AG08395 (cell line): ENCODE results near the gene PEX6.
"Not testable (repeated sequence)": the region's sequence is repeated elsewhere in the genome, so short reads cannot be mapped to it uniquely, and the experiment has no call there.

Source experiments
- DNase-seq: peaks from one replicate; pipeline ENCODE4 v3.0.0; 2012; ENCODE audit warnings: mixed read lengths, low spot score

PEX6 gene

GRCh38 chr6:42978839-42979522, at the start of gene PEX6:
PEX6 (minus strand) TSS chr6:42979181; CDS start chr6:42979150, 31 bp downstream.
- DNase-seq: peak; percentile 81

- no peak for DNase-seq
Observed at GRCh38 chr6:43026365-43026764, 47.4 kb upstream of the PEX6 start.

GRCh38 chr6:43024436-43024835, 45.5 kb upstream of the PEX6 start:
- DNase-seq: no peak

GRCh38 chr6:43021270-43022047, 42.5 kb upstream of the PEX6 start, which contains the start of gene RRP36:
RRP36 (plus strand) TSS chr6:43021623; CDS start chr6:43021655, 32 bp downstream.
- DNase-seq: peak; percentile 89

GRCh38 chr6:43020847-43021246, 41.9 kb upstream of the PEX6 start:
- no peak for DNase-seq

GRCh38 chr6:43020052-43020705, 41.2 kb upstream of the PEX6 start:
- DNase-seq: no peak

GRCh38 chr6:43019152-43019551, 40.2 kb upstream of the PEX6 start:
- no peak for DNase-seq

GRCh38 chr6:43016943-43017334, 38.0 kb upstream of the PEX6 start:
- DNase-seq: no peak

- no peak for DNase-seq
Observed at GRCh38 chr6:43016176-43016942, 37.4 kb upstream of the PEX6 start.

GRCh38 chr6:43014434-43014909, 35.5 kb upstream of the PEX6 start:
- DNase-seq: peak; percentile 52

- peak; percentile 100 for DNase-seq
Observed at GRCh38 chr6:43013843-43014433, 35.0 kb upstream of the PEX6 start, which contains the start of the genes KLHDC3 and MEA1. KLHDC3 (plus strand) TSS chr6:43014249; CDS start chr6:43017193, 2,944 bp downstream. MEA1 (minus strand) TSS chr6:43013946; CDS start chr6:43013813, 133 bp downstream.

- peak; percentile 24 for DNase-seq
Observed at GRCh38 chr6:43013097-43013842, 34.3 kb upstream of the PEX6 start.

GRCh38 chr6:43012364-43012763, 33.4 kb upstream of the PEX6 start:
- no peak for DNase-seq

GRCh38 chr6:43011207-43011606, 32.2 kb upstream of the PEX6 start:
- no peak for DNase-seq

- DNase-seq: peak; percentile 41
Observed at GRCh38 chr6:43009124-43009523, 30.1 kb upstream of the PEX6 start.

GRCh38 chr6:43007126-43007525, 28.1 kb upstream of the PEX6 start:
- no peak for DNase-seq

- no peak for DNase-seq
Observed at GRCh38 chr6:43006251-43006650, 27.3 kb upstream of the PEX6 start.

GRCh38 chr6:43005844-43006243, 26.9 kb upstream of the PEX6 start:
- no peak for DNase-seq

- DNase-seq: no peak
Observed at GRCh38 chr6:43001843-43002242, 22.9 kb upstream of the PEX6 start.

GRCh38 chr6:42998205-42998604, 19.2 kb upstream of the PEX6 start:
- not testable (repeated sequence) for DNase-seq

- no peak for DNase-seq
Observed at GRCh38 chr6:42996513-42996912, 17.5 kb upstream of the PEX6 start.
